HG03159 (cell line): ENCODE data around the gene GNG14.
A peak's percentile ranks its signal among the peaks of the same experiment; 100 is the strongest.
"Not testable (repeated sequence)": the region's sequence is repeated elsewhere in the genome, so short reads cannot be mapped to it uniquely, and the experiment has no call there.

ENCODE experiments used
- ATAC-seq: cut with Tn5 transposase; IDR thresholded peaks from one replicate; pipeline ENCODE4 v1.9.1; 2021; ENCODE audit warnings: mild to moderate bottlenecking, moderate library complexity; ENCODE audit not compliant: unreplicated experiment

The GNG14 gene

GRCh38 chr19:12695096-12695495 lies 7.3 kb downstream of the GNG14 start:
- ATAC-seq, result no peak

GRCh38 chr19:12695514-12695913 lies 7.7 kb downstream of the GNG14 start:
- no peak for ATAC-seq

DNA sequence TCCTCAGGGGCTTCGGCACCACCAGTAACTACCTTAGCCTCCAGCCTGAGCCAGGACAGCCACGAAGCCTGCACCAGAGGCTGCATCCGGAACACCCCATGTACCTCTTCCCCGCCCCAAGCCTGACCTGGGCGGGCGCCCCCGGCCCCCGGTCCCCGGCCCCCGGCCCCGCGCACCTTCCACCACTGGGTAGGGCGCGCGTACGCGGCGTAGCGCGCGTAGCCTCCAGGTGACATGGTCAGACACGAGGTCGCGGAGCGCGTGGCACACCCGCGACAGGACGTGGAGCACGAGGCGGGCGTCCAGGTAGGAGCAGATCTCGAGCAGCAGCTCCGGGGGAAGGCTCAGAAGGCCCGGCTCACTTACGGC lies 8.2 kb downstream of the GNG14 start:
- ATAC-seq, result peak; percentile 28

DNA sequence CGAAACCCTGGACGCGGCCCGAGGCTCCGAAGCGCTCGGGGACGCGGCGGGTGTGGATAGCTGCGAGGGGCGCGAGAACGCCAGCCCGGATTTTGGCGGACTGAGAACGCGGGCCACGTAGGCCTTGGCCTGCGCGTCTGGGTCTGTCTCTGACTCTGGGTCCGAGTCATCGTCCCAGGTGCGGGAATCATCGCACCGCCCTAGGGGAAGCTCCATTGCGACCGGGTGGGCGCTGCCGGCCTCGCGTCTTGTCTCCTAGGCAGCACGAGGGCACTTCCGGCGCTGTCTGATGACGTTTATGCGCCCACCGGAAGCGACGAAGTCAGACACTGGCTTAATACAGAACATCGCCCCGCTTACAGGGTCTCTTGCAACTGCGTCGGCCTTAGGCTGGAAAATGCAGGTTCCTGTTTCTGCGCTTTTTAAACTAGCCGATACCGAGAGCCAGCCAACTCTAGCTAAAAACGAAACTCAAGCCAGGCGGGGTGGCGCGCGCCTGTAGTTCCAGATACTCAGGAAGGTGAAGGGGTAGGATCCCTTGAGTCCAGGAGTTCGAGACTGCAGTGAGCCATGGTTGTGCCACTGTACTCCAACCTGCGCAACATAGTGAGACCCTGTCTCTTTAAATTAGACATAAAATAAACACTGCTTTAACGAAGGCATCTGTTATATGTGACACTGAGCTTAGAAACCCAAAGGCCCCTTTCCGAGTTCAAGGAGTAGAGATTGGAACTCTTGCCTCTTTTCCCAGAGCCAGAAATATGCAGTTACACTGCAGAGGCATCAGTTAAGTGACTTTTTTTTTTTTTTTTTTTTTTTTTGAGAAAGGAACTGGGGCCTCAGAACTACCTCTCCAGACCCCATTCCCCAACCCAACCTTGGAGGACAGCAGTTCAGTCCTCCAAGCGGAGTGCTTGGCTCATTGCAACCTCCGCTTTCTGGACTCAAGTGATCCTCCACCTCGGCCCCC lies 8.9 kb downstream of the GNG14 start, which contains the start of gene FBXW9:
Gene FBXW9, minus strand, starts transcription at position 266 of the 970 bp plus-strand sequence. Its CDS starts 50 bp downstream, at position 216.
- ATAC-seq, result peak; percentile 79

GRCh38 chr19:12697425-12697824 lies 9.6 kb downstream of the GNG14 start:
- not testable (repeated sequence) for ATAC-seq

DNA sequence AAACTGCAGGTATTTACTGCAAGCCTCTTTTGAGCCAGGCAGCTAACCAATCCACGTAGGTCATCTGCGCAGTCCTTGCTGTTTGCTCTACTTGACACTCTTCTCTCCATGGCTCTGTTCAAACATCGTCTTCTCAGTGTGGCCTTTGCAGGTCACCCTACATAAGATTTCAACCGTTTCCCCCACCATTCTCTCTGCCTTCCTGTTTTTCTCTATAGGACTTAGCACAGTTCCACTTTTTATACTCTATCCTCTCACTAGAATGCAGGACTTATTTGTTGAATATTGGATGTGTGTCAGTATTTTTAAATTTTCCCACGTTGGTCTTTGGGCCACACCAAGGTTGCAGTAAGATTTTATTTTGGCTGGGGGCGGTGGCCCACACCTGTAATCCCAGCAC lies 10.3 kb downstream of the GNG14 start:
- no peak for ATAC-seq

GRCh38 chr19:12701596-12702282 lies 13.9 kb downstream of the GNG14 start:
- no peak for ATAC-seq

DNA sequence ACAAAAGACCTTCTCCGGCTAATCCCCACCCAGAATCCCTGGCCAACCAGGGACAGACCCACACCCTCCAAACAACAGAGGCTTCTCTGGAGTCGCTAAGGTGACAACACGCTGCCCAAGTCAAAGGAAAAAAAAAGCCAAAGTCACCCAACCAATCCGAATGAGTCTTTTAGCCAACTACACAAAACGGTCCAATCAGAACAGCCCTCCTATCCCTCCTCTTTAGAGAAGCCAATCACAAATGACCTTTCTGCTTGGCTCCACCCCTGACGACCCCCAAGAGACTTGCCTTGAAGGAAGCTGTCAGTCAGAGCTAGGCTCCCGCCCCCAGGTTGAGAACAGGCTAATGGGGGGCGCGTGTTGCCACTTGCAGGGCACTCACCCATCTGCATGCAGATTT lies 15.2 kb downstream of the GNG14 start:
- no peak for ATAC-seq

GRCh38 chr19:12705169-12705568 lies 17.4 kb downstream of the GNG14 start:
- ATAC-seq, result no peak

DNA sequence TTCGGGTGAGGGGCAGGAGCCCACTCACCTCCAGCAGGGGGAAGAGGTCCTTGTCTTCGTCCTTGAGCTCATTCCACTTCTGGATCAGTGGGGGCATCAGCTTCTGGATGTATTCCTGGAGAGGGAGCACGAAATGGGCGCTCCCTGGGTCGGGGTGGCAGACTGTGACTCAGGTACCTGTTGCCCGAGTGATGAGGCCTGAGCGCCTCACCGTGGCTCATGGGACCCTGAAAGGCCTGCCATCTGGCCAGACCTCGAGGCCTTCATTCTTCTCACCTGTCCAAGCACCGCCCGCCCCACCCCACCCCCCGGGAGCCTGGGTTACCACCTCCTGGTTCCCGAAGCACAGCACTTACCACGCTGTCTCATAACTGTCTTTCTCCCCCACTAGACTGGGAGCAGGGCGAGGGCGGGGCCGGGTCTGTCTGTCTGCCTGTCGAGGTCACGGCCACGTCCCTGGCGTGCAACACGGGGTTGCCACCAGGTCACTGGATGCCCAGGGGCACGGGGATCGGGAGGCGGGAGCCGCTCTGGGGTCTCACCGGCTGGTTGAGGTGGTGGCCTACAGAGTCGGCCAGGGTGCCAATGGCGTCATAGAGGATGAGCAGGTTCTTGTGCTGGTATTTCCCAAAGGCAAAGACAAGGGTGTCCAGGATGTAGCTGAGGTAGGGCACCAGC lies 18.0 kb downstream of the GNG14 start:
- ATAC-seq, result no peak

DNA sequence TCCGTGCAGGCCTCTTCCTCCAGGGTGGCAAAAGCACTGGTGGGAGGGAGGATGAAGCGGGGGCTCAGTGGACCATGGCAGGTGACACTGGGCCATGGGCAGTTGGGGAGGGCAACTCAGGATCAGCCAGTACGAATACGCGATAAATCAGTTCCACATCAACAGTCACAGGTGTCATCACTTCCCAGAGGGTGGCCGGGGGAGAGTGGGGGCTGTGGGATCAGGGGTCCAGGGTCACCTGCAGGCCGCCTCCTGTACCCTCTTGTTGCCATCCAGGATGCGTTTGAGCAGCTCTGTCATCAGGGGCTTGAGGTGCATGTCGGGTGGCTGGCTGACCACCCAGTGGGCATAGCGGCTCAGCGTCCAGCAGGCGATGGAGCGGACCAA lies 18.5 kb downstream of the GNG14 start:
- ATAC-seq, result no peak

GRCh38 chr19:12708641-12709040 lies 20.8 kb downstream of the GNG14 start:
- no peak for ATAC-seq

DNA sequence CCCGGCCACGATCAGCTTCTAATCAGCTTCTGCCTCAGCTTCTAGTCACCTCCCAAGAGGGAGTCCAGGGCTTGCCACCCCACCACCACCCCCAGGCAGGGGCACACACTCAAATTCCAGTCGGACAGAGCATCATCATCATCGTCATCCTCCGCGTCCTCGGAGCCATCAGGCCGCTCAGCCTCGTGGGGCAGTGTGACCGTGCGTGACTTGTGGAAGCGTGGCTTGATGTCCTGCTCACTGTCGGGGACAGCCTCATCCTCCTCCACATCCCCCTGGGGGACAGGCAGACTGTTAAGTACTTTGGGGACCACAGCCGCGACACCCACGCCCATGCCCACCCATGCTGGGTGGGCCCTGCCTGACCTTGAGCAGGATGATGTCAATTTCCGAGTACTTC lies 23.4 kb downstream of the GNG14 start:
- no peak for ATAC-seq

DNA sequence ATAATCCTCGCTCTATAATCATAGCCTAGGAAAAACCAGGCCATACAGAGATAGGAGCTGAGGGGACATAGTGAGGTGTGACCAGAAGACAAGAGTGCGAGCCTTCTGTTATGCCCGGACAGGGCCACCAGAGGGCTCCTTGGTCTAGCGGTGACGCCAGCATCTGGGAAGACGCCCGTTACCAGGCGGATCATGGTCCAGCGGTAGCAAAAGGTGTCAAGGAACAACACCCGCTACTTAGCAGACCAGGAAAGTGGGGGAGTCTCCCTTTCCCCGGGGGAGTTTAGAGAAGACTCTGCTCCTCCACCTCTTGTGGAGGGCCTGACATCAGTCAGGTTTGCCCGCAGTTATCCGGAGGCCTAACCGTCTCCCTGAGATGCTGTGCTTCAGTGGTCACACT lies 24.3 kb downstream of the GNG14 start:
- not testable (repeated sequence) for ATAC-seq

GRCh38 chr19:12713304-12713703 lies 25.5 kb downstream of the GNG14 start:
- not testable (repeated sequence) for ATAC-seq

DNA sequence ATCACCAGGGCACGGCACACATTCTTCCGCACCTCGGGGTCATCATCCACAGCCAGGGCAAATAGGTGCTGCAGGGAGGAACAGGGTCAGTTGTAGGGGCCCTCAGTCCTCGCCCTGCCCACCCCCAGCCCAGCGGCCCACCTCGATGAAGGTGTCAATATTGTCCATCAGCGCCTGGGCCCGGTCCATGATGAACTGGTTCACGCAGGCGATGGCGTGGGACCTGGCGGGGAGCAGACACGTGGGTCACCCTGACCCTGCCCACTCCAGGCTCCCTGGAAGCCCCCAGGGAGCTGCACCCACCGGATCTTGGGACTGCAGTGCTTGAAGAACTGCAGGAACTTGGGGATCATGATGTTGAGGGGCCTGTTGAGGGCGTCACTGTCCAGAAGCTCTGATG lies 27.3 kb downstream of the GNG14 start:
- ATAC-seq, result no peak

DNA sequence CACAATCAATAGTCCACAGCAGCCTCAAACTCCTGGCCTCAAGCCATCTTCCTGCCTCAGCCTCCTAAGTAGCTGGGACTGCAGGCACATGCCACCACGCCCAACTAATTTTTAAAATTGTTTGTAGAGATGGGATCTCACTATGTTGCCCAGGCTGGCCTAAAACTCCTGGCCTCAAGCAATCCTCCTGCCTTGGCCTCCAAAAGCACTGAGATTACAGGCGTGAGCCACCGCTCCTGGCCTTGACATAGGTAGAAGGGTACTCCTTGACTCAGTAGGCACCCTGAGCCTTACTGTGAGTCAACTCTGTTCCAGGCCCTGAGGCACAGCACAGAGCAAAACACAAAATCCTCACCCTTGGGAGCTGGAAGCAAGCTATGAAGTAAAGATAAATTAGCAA lies 28.1 kb downstream of the GNG14 start:
- ATAC-seq, result no peak

- ATAC-seq, result no peak
These were observed 32.5 kb downstream of the GNG14 start for GRCh38 chr19:12720296-12720695.

DNA sequence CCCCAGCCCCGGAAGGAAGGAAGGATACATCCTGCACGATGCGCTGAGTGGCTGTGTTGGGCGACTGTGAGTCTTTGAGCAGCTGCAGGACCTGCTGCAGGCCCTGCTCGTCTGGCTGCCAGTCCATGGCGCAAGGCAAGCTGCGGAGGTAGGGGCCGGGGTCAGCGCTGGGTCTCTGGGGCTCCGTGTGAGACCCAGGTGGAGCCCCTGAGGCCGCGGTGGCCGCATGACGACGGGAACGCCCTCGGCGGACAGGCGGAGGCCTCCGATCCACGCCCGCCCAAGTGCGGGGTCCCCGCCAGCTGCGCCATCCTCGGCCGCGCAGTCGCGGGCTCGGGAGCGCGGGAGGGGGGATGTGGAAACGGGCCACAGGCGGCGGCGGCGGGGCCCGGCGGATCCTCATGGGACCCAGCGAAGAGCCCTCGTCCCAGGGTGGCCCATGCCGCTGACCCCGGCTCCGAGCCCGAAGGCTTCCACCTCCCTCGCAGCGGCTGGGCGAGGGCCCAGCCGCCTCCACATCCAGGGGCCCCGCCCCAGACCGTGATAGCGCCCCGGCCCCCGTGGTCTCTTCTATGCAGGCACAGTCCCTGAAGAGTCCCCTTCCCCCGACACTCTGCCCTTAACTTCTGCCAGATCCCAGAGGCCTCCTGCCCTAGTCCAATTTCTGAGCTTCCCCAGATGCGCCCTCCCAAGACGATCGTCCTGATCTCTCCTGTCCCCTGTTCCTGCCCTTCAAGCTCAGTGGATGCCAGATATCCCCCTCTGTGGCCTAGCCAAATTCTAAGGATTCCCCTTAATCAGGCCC lies 33.3 kb downstream of the GNG14 start:
- ATAC-seq, result no peak

DNA sequence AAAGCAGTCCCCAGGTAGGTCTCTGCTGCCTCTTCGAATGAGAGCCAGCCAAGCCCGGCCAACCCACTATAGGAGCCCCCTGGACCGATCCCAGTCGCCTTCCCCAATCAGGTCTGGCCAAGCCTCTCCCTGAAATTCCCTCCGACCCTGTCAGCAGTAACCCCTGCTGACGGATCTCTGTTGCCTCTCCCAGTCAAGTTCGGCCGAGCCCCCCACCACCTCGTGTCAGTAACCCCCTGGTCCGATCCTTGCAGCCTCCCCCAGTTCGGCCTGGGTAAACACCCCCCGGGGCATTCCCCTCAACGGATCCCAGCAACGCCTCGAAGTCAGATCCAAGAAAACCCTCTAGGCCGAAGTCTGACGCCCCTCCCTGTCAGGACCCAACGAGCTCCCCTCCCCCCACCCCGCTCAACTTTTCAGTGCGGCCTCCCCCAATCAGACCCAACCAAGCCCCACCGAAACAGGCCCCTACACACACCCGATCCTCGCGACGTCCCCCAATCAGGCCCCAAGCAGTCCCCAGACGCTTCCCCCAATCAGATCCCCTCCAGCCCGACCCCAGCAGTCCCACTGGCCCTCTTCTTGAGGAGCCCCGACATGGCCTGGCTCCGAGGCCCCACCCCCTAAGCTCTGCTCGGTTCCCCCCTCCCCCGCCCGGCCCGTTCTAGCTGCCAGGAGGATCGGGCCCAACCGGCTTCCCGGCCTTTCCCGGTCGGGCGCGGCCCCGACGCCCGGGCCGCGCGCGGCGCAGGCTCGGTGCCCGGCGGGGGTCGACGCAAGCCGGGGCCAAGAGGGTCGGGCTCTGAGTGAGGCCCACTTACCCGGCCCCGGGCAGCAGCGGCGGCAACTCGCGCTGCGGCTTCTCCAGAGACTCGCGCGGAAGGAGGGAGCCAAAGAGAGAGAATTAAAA lies 34.1 kb downstream of the GNG14 start:
- ATAC-seq, result peak; percentile 29
